Colon (tissue), 2 donors: ENCODE results near the gene IFT57.

ENCODE experiments used
- FAIRE-seq: peaks from 2 replicates; lab custom pipeline; 2012; peaks lifted over from hg19 to GRCh38; lab: Jason Lieb, UNC
- donor health status: control.
- donor health status: control.

The IFT57 gene

GRCh38 chr3:108125153-108125543, 97.1 kb downstream of the IFT57 start:
- FAIRE-seq, result no peak

GRCh38 chr3:108124337-108125152, 97.7 kb downstream of the IFT57 start:
- FAIRE-seq, result no peak

GRCh38 chr3:108123326-108123725, 98.9 kb downstream of the IFT57 start:
- FAIRE-seq, result no peak

GRCh38 chr3:108122276-108122675, 99.9 kb downstream of the IFT57 start:
- no peak for FAIRE-seq

- FAIRE-seq, result no peak
Measured at GRCh38 chr3:108119398-108120104, 102.7 kb downstream of the IFT57 start.

- no peak for FAIRE-seq
Measured at GRCh38 chr3:108118038-108118768, 104.0 kb downstream of the IFT57 start.

- no peak for FAIRE-seq
Measured at GRCh38 chr3:108117241-108117775, 104.9 kb downstream of the IFT57 start.

- FAIRE-seq, result no peak
Measured at GRCh38 chr3:108114423-108115065, 107.7 kb downstream of the IFT57 start.

GRCh38 chr3:108113975-108114374, 108.2 kb downstream of the IFT57 start:
- FAIRE-seq, result no peak

GRCh38 chr3:108110934-108111333, 111.3 kb downstream of the IFT57 start:
- FAIRE-seq, result no peak
